Panc1 (cell line): Measurements from ENCODE around the gene HLA-DQA1. TPM values are rescaled to one million over a fixed set of nuclear protein-coding genes. Genes with fewer than 3 reads are reported as not detected.

Experiments
- ATAC-seq: fragments of 200-7000 bp; cut with Tn5 transposase; 2 replicates; pipeline ENCODE4 v1.9.1; 2020; ENCODE audit warnings: mild to moderate bottlenecking, moderate library complexity
- BruUV-seq: library from RNA; stranded (reverse); fragments of 400-500 nt; replicated peaks from 2 replicates; lab custom pipeline; 2021; lab: Mats Ljungman, UMichigan
- CTCF ChIA-PET: fragments of 300-600 bp; sonication (Branson Sonifier 250); formaldehyde crosslinking; loops from one replicate; lab custom pipeline; 2022; ENCODE audit warnings: antibody characterized with exemption; lab: Charles Lee
- POLR2A ChIA-PET: fragments of 300-600 bp; sonication (Branson Sonifier 250); formaldehyde crosslinking; loops from one replicate; lab custom pipeline; 2022; ENCODE audit warnings: antibody characterized with exemption; lab: Charles Lee
- DNase-seq: peaks from one replicate; pipeline ENCODE4 v3.0.0-alpha.2; 2010; ENCODE audit warnings: low read depth, low spot score
- H3K27ac ChIP-seq: 2 replicates; pipeline ENCODE4 v1.5.1; 2011; ENCODE audit warnings: mild to moderate bottlenecking, low read length, inconsistent platforms
- H3K27me3 ChIP-seq: fragments of 200-500 bp; sonication (Bioruptor generic); 2 replicates; pipeline ENCODE4 v1.6.0; 2014; ENCODE audit warnings: low read length, inconsistent platforms; ENCODE audit not compliant: control insufficient read depth, insufficient read depth
- H3K36me3 ChIP-seq: fragments of 200-500 bp; sonication (Bioruptor generic); 2 replicates; pipeline ENCODE4 v1.5.1; 2014; ENCODE audit warnings: inconsistent platforms, mild to moderate bottlenecking, low read length, moderate library complexity; ENCODE audit not compliant: control insufficient read depth, insufficient read depth
- H3K4me1 ChIP-seq: 2 replicates; pipeline ENCODE4 v1.5.1; 2011; ENCODE audit warnings: inconsistent platforms, mild to moderate bottlenecking, low read length, moderate library complexity; ENCODE audit not compliant: control insufficient read depth, insufficient read depth
- H3K4me3 ChIP-seq, 2 experiments: 2 replicates each; pipeline ENCODE4 v1.5.1; 2011 to 2012; ENCODE audit warnings: low read depth in 2 of 2, low read length in 2 of 2, mild to moderate bottlenecking in 2 of 2, inconsistent platforms in 1 of 2, moderate library complexity in 1 of 2
- H3K9me3 ChIP-seq: fragments of 200-500 bp; sonication (Bioruptor generic); 2 replicates; pipeline ENCODE4 v1.5.1; 2014; ENCODE audit warnings: low read depth, mild to moderate bottlenecking, inconsistent platforms, low read length, moderate library complexity; ENCODE audit not compliant: control insufficient read depth, insufficient read depth
- CTCF ChIP-seq: fragments of 450-650 bp; IDR thresholded peaks from 2 replicates; pipeline ENCODE4 v1.5.1; 2017; ENCODE audit warnings: mild to moderate bottlenecking
- POLR2AphosphoS5 ChIP-seq: IDR thresholded peaks from 2 replicates; pipeline ENCODE4 v1.6.1; 2012; ENCODE audit warnings: mild to moderate bottlenecking, low read depth, low read length, moderate library complexity
- REST ChIP-seq, 2 experiments: IDR thresholded peaks; 2 replicates each; pipeline ENCODE4 v1.6.1; 2011 to 2012; ENCODE audit warnings: low read depth in 2 of 2, control low read depth in 1 of 2, low read length in 1 of 2, mild to moderate bottlenecking in 1 of 2, moderate library complexity in 1 of 2; ENCODE audit not compliant: insufficient read depth in 1 of 2
- SIN3A ChIP-seq: IDR thresholded peaks from 2 replicates; pipeline ENCODE4 v1.6.1; 2012; ENCODE audit warnings: low read depth, mild to moderate bottlenecking, low read length, moderate library complexity, borderline replicate concordance; ENCODE audit not compliant: insufficient read depth
- TCF7L2 ChIP-seq: IDR thresholded peaks from 2 replicates; pipeline ENCODE4 v1.6.1; 2011; ENCODE audit warnings: mild to moderate bottlenecking, low read depth, low read length, inconsistent platforms
- in situ Hi-C: cut with HindIII; loops from 2 replicates; pipeline ENCODE4 v1.10.0; 2016; ENCODE audit warnings: low sequenced_read_pairs, low pct_unique_long_range_greater_than_20kb
- intact Hi-C: fragments of 100-400 bp; cut with micrococcal nuclease; formaldehyde crosslinking; loops from one replicate; pipeline ENCODE4 v1.10.0; 2022; ENCODE audit not compliant: unreplicated experiment
- total RNA-seq: library from RNA; stranded (reverse); gene quantifications from one replicate; pipeline ENCODE4 v1.2.1, GENCODE V29; 2021; ENCODE audit not compliant: unreplicated experiment

HLA-DQA1 gene
- total RNA-seq, 1 experiment from 2014 or later = 0.39 TPM

- in situ Hi-C loops = no loop called here
- POLR2A ChIA-PET = no interaction called here
- Histone ChIP-seq H3K27me3 (peaks cover 19% of the 10 kb centered on the region), H3K4me3 (no peak overlapping the region), H3K36me3 (no peaks in the 10 kb centered on the region), H3K9me3 (no peaks in the 10 kb centered on the region), H3K4me1 (no peaks in the 10 kb centered on the region), H3K27ac (no peak overlapping the region)
- TF ChIP-seq CTCF (no peak), POLR2AphosphoS5 (no peak), TCF7L2 (no peak), SIN3A (no peak), REST (IDR thresholded peaks at IDR 0.05; ENCODE audit: insufficient read depth in 1 of 2, low read depth in 2 of 2, low read length in 1 of 2) (no peak)
- no peak for ATAC-seq
- intact Hi-C loops = no loop called here
- DNase-seq = no peak
- BruUV-seq = no TSS peak
- CTCF ChIA-PET = no interaction called here
These were observed 22.8 kb downstream of the HLA-DQA1 start for GRCh38 chr6:32659856-32660595.

GRCh38 chr6:32662099-32662498, 24.9 kb downstream of the HLA-DQA1 start:
- Histone ChIP-seq H3K4me1 (peaks cover 3% of the 10 kb centered on the region; the same call in 1 of the 2 replicates), H3K4me3 (no peak overlapping the region), H3K9me3 (no peaks in the 10 kb centered on the region), H3K36me3 (no peaks in the 10 kb centered on the region), H3K27ac (no peak overlapping the region), H3K27me3 (peaks cover 39% of the 10 kb centered on the region)
- CTCF ChIA-PET = no interaction called here
- in situ Hi-C loops (no loop called here), intact Hi-C loops (no loop called here)
- ATAC-seq (no peak), DNase-seq (no peak)
- POLR2A ChIA-PET = no interaction called here
- no TSS peak for BruUV-seq
- TF ChIP-seq TCF7L2 (no peak), REST (IDR thresholded peaks at IDR 0.05; ENCODE audit: insufficient read depth in 1 of 2, low read depth in 2 of 2, low read length in 1 of 2) (no peak), SIN3A (no peak), CTCF (no peak), POLR2AphosphoS5 (no peak)
